ENCODE measurements around the gene SCPEP1. TPM values are rescaled to one million over a fixed set of nuclear protein-coding genes. Genes with fewer than 3 reads are reported as not detected.

SCPEP1 gene
- total and polyA plus RNA-seq, 10 of the 15 experiments (the other 5 are each of a cell fraction or from before 2014, with no cell fraction given): 31.2 to 80.2 (median 40.7) TPM

GRCh38 chr17:56928586-56928985 lies 49.3 kb upstream of the SCPEP1 start:
- no peak overlapping the region for H3K4me2 ChIP-seq (ENCODE audit: control insufficient read depth, insufficient read depth)
- WGBS (ENCODE audit: insufficient coverage, insufficient replicate concordance, low lambda C conversion rate, missing lambda C conversion rate): 50% methylated on average over 2 of the region's 2 CpGs
- no TSS peak for BruUV-seq (replicated peaks)
- no peak overlapping the region for H3K9ac ChIP-seq (ENCODE audit: control insufficient read depth, insufficient read depth, low read length)
- H4K20me1 ChIP-seq (ENCODE audit: control insufficient read depth, insufficient read depth): no peaks in the 10 kb centered on the region
- ChIA-PET POLR2A (interaction anchor here (0.6 kb wide), 1 partner anchor 34 kb away, joined by 3 read pairs; no protein-coding TSS in a partner anchor), SMC1A (ENCODE audit: uncharacterized antibody, unreplicated experiment) (no interaction called here), RAD21 (ENCODE audit: unreplicated experiment) (no interaction called here), CTCF (interaction anchor here (1.3 to 2.8 kb wide), 2 partner anchors 11 to 109 kb away, joined by 5 to 10 read pairs; no protein-coding TSS in a partner anchor)
- ATAC-seq: no peak
- H3K79me2 ChIP-seq (ENCODE audit: control insufficient read depth, insufficient read depth, low read length): no peaks in the 10 kb centered on the region
- H3K27ac ChIP-seq (ENCODE audit: control insufficient read depth, insufficient read depth): no peak overlapping the region
- no peaks in the 10 kb centered on the region for H3K36me3 ChIP-seq (ENCODE audit: control insufficient read depth in 2 of 2, insufficient read depth in 2 of 2, low read length in 1 of 2)
- FAIRE-seq: no peak
- peaks cover 2% of the 10 kb centered on the region; the same call in 2 of the 3 replicates for H3K9me3 ChIP-seq (replicated peaks; ENCODE audit: control insufficient read depth, insufficient read depth, low read length)
- intact Hi-C loops (cut with micrococcal nuclease; ENCODE audit: unreplicated experiment): no loop called here
- no peak for DNase-seq (ENCODE audit: low read depth, low spot score)
- no peak overlapping the region for H2AFZ ChIP-seq (ENCODE audit: control insufficient read depth, low read depth, low read length)
- no peak overlapping the region for H3K4me3 ChIP-seq
- H3K4me1 ChIP-seq (ENCODE audit: control insufficient read depth, insufficient read depth, low read length): no peaks in the 10 kb centered on the region
- no peaks in the 10 kb centered on the region for H3K27me3 ChIP-seq (replicated peaks in 1 of 2; ENCODE audit: control insufficient read depth in 2 of 2, insufficient read depth in 2 of 2, low read length in 1 of 2)
- in situ Hi-C loops (cut with MboI): no loop called here
- TF ChIP-seq ZBTB40 (IDR thresholded peaks at IDR 0.05; ENCODE audit: borderline replicate concordance): no peak
- TF ChIP-seq ZSCAN29 (IDR thresholded peaks at IDR 0.05): no peak
- no peak for TF ChIP-seq CHD4 (IDR thresholded peaks at IDR 0.05)
- TF ChIP-seq E2F4 (IDR thresholded peaks at IDR 0.05; ENCODE audit: low read depth, low read length): no peak
- TF ChIP-seq CBX5 (IDR thresholded peaks at IDR 0.05; ENCODE audit: low read depth): no peak
- TF ChIP-seq NKRF (conservative IDR thresholded peaks at IDR 0.05): no peak
- no peak for TF ChIP-seq SUPT20H (IDR thresholded peaks at IDR 0.05; ENCODE audit: borderline replicate concordance, control insufficient read depth, low read depth, low read length)
- TF ChIP-seq HCFC1 (IDR thresholded peaks at IDR 0.05; ENCODE audit: low read length): no peak
- no peak for TF ChIP-seq USF1 (IDR thresholded peaks at IDR 0.05; ENCODE audit: borderline replicate concordance, extremely low read length, insufficient read depth, low read depth, low read length)
- no peak for TF ChIP-seq NR2F1 (conservative IDR thresholded peaks at IDR 0.05)
- no peak for TF ChIP-seq FOXK2 (IDR thresholded peaks at IDR 0.05)
- TF ChIP-seq EZH2 (IDR thresholded peaks at IDR 0.05; ENCODE audit: borderline replicate concordance, control insufficient read depth, low read depth, low read length): no peak
